Parathyroid adenoma (tissue), 2 donors: Measurements from ENCODE around the gene SHC2.
"Not testable (repeated sequence)": the region's sequence is repeated elsewhere in the genome, so short reads cannot be mapped to it uniquely, and the experiment has no call there.

Source experiments
- H2AFZ ChIP-seq: fragments of 300-600 bp; sonication (generic); one replicate; pipeline ENCODE4 v1.7.0; 2017; ENCODE audit warnings: antibody characterized with exemption, mild to moderate bottlenecking
- H3K27ac ChIP-seq: fragments of 300-600 bp; sonication (generic); one replicate; pipeline ENCODE4 v1.7.0; 2017
- H3K27me3 ChIP-seq: fragments of 300-600 bp; sonication (generic); one replicate; pipeline ENCODE4 v1.7.0; 2017; ENCODE audit warnings: low read length; ENCODE audit not compliant: control insufficient read depth, insufficient read depth
- H3K36me3 ChIP-seq: fragments of 300-600 bp; sonication (generic); one replicate; pipeline ENCODE4 v1.7.0; 2017; ENCODE audit warnings: low read length; ENCODE audit not compliant: control insufficient read depth, insufficient read depth
- H3K4me1 ChIP-seq: fragments of 300-600 bp; sonication (generic); one replicate; pipeline ENCODE4 v1.7.0; 2017; ENCODE audit warnings: control low read depth
- H3K4me2 ChIP-seq: fragments of 300-600 bp; sonication (generic); one replicate; pipeline ENCODE4 v1.7.0; 2017; ENCODE audit warnings: low read length
- H3K4me3 ChIP-seq: fragments of 300-600 bp; sonication (generic); one replicate; pipeline ENCODE4 v1.7.0; 2017; ENCODE audit warnings: low read depth, low read length
- H3K79me2 ChIP-seq: fragments of 300-600 bp; sonication (generic); one replicate; pipeline ENCODE4 v1.7.0; 2017; ENCODE audit warnings: control low read depth
- H3K9ac ChIP-seq: fragments of 300-600 bp; sonication (generic); one replicate; pipeline ENCODE4 v1.7.0; 2017; ENCODE audit warnings: mild to moderate bottlenecking
- H3K9me3 ChIP-seq: fragments of 300-600 bp; sonication (generic); one replicate; pipeline ENCODE4 v1.7.0; 2017; ENCODE audit warnings: low read length; ENCODE audit not compliant: control insufficient read depth
- CTCF ChIP-seq: fragments of 300-600 bp; sonication (generic); IDR thresholded peaks from one replicate; pipeline ENCODE4 v1.7.0; 2017; ENCODE audit warnings: antibody characterized with exemption, mild to moderate bottlenecking
- donor health status: primary hyperparathyroidism.

SHC2 gene

GRCh38 chr19:455031-455705 lies 5.7 kb downstream of the SHC2 start:
- H3K9me3 ChIP-seq, result no peaks in the 10 kb centered on the region
- H3K4me1 ChIP-seq, result no peaks in the 10 kb centered on the region
- no peak overlapping the region for H3K27ac ChIP-seq
- no peak overlapping the region for H3K4me2 ChIP-seq
- no peak overlapping the region for H3K4me3 ChIP-seq
- no peak for TF ChIP-seq CTCF
- H3K9ac ChIP-seq, result no peak overlapping the region
- no peaks in the 10 kb centered on the region for H3K36me3 ChIP-seq
- no peak overlapping the region for H2AFZ ChIP-seq
- H3K79me2 ChIP-seq, result no peaks in the 10 kb centered on the region
- no peaks in the 10 kb centered on the region for H3K27me3 ChIP-seq

GRCh38 chr19:453606-454005 lies 7.2 kb downstream of the SHC2 start:
- H3K27ac ChIP-seq, result no peak overlapping the region
- TF ChIP-seq CTCF, result no peak
- H3K27me3 ChIP-seq, result no peaks in the 10 kb centered on the region

DNA sequence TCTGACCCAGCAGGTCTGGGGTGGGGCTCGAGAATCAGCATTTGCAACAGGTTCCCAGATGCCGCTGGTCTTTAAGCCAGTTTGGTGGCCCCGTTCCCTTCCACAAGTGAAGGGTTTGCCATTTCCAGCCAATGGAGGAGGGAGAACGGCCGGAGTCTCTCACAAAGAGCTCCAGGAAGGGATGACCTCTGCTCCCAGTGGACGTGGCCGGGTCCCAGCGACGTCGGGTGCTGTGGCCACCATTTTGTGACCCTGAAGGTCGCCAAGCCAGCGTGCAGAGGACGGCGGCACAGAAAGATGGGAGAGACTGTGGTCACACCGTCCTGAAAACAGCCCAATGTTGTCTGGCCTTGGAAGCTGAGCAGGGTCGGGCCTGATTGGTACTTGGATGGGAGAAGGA lies 8.0 kb downstream of the SHC2 start:
- H3K9ac ChIP-seq, result no peak overlapping the region
- no peaks in the 10 kb centered on the region for H3K4me1 ChIP-seq
- H3K4me2 ChIP-seq, result no peak overlapping the region
- no peaks in the 10 kb centered on the region for H3K27me3 ChIP-seq
- no peaks in the 10 kb centered on the region for H3K36me3 ChIP-seq
- no peak overlapping the region for H3K27ac ChIP-seq
- H2AFZ ChIP-seq, result no peak overlapping the region
- no peak for TF ChIP-seq CTCF
- H3K4me3 ChIP-seq, result no peak overlapping the region
- no peaks in the 10 kb centered on the region for H3K9me3 ChIP-seq
- no peaks in the 10 kb centered on the region for H3K79me2 ChIP-seq

More at GRCh38 chr19:453606-454005, 7.2 kb downstream of the SHC2 start:
- H3K4me2 ChIP-seq, result no peak overlapping the region
- no peak overlapping the region for H3K4me3 ChIP-seq
- H2AFZ ChIP-seq, result no peak overlapping the region
- no peak overlapping the region for H3K9ac ChIP-seq
- H3K79me2 ChIP-seq, result no peaks in the 10 kb centered on the region
- no peaks in the 10 kb centered on the region for H3K4me1 ChIP-seq
- no peaks in the 10 kb centered on the region for H3K36me3 ChIP-seq
- no peaks in the 10 kb centered on the region for H3K9me3 ChIP-seq

- H3K27me3 ChIP-seq, H3K4me1 ChIP-seq, H3K9ac ChIP-seq, H3K9me3 ChIP-seq, H3K79me2 ChIP-seq, H3K4me3 ChIP-seq, H3K4me2 ChIP-seq, H2AFZ ChIP-seq, H3K36me3 ChIP-seq, H3K27ac ChIP-seq: not testable (repeated sequence)
Observed at GRCh38 chr19:450912-451481, 9.8 kb downstream of the SHC2 start.

- H3K27me3 ChIP-seq, result no peaks in the 10 kb centered on the region
- no peak overlapping the region for H3K27ac ChIP-seq
- H3K9me3 ChIP-seq, result no peaks in the 10 kb centered on the region
- no peaks in the 10 kb centered on the region for H3K36me3 ChIP-seq
- no peaks in the 10 kb centered on the region for H3K4me1 ChIP-seq
- H3K79me2 ChIP-seq, result no peaks in the 10 kb centered on the region
- TF ChIP-seq CTCF, result no peak
- H3K9ac ChIP-seq, result no peak overlapping the region
- no peak overlapping the region for H3K4me2 ChIP-seq
- H3K4me3 ChIP-seq, result no peak overlapping the region
- no peak overlapping the region for H2AFZ ChIP-seq
Observed at GRCh38 chr19:449916-450315, 10.9 kb downstream of the SHC2 start.
